Trophoblast cell (in vitro differentiated cells and primary cell): Measurements from ENCODE around the gene PALLD.

ENCODE experiments used
- DNase-seq, 2 donors: peaks; one replicate each; pipeline ENCODE4 v3.0.0-alpha.2; 2016
- H2AFZ ChIP-seq: 2 replicates; pipeline ENCODE4 v1.6.1; 2013; ENCODE audit warnings: low read length, moderate library complexity, mild to moderate bottlenecking; ENCODE audit not compliant: insufficient read depth, poor library complexity
- H2AK5ac ChIP-seq: 2 replicates; pipeline ENCODE4 v1.6.1; 2013; ENCODE audit warnings: mild to moderate bottlenecking, low read length
- H2BK120ac ChIP-seq: 2 replicates; pipeline ENCODE4 v1.6.1; 2013; ENCODE audit warnings: low read length, mild to moderate bottlenecking, moderate library complexity; ENCODE audit not compliant: insufficient read depth, poor library complexity
- H2BK12ac ChIP-seq: 2 replicates; pipeline ENCODE4 v1.6.1; 2013; ENCODE audit warnings: mild to moderate bottlenecking, low read length, moderate library complexity
- H2BK5ac ChIP-seq: 2 replicates; pipeline ENCODE4 v1.6.1; 2013; ENCODE audit warnings: low read length, low read depth, moderate library complexity, mild to moderate bottlenecking; ENCODE audit not compliant: poor library complexity
- H3K14ac ChIP-seq: 2 replicates; pipeline ENCODE4 v1.6.1; 2013; ENCODE audit warnings: mild to moderate bottlenecking, low read length
- H3K18ac ChIP-seq: 2 replicates; pipeline ENCODE4 v1.6.1; 2013; ENCODE audit warnings: mild to moderate bottlenecking, low read length
- H3K23ac ChIP-seq: 2 replicates; pipeline ENCODE4 v1.6.1; 2013; ENCODE audit warnings: low read length
- H3K27ac ChIP-seq: 2 replicates; pipeline ENCODE4 v1.5.1; 2013; ENCODE audit warnings: low read depth, mild to moderate bottlenecking, inconsistent platforms, low read length, moderate library complexity
- H3K27me3 ChIP-seq: 2 replicates; pipeline ENCODE4 v1.6.1; 2013; ENCODE audit warnings: inconsistent platforms, mild to moderate bottlenecking, low read length, moderate library complexity; ENCODE audit not compliant: insufficient read depth
- H3K36me3 ChIP-seq, 2 experiments: 1 replicate in 1 of 2; 2 replicates in 1 of 2; pipeline ENCODE4 v1.6.1; 2013; ENCODE audit warnings: low read length in 2 of 2, mild to moderate bottlenecking in 2 of 2, moderate library complexity in 1 of 2; ENCODE audit not compliant: insufficient read depth in 2 of 2, control insufficient read depth in 1 of 2
- H3K4ac ChIP-seq: 2 replicates; pipeline ENCODE4 v1.6.1; 2013; ENCODE audit warnings: low read depth, mild to moderate bottlenecking, low read length, moderate library complexity
- H3K4me1 ChIP-seq, 2 experiments: 1 replicate in 1 of 2; 2 replicates in 1 of 2; pipeline ENCODE4 v1.6.1; 2013; ENCODE audit warnings: low read length in 2 of 2, mild to moderate bottlenecking in 2 of 2, moderate library complexity in 1 of 2; ENCODE audit not compliant: insufficient read depth in 2 of 2, control insufficient read depth in 1 of 2
- H3K4me2 ChIP-seq: 2 replicates; pipeline ENCODE4 v1.6.1; 2013; ENCODE audit warnings: inconsistent platforms, mild to moderate bottlenecking, low read length, moderate library complexity
- H3K4me3 ChIP-seq: 2 replicates; pipeline ENCODE4 v1.5.1; 2013; ENCODE audit warnings: mild to moderate bottlenecking, low read depth, low read length, inconsistent platforms
- H3K79me1 ChIP-seq: one replicate; pipeline ENCODE4 v1.6.1; 2013; ENCODE audit warnings: low read length
- H3K79me2 ChIP-seq: 2 replicates; pipeline ENCODE4 v1.6.1; 2013; ENCODE audit warnings: low read length, mild to moderate bottlenecking; ENCODE audit not compliant: control insufficient read depth, insufficient read depth, poor library complexity
- H3K9ac ChIP-seq: 2 replicates; pipeline ENCODE4 v1.6.1; 2013; ENCODE audit warnings: mild to moderate bottlenecking, low read length
- H3K9me3 ChIP-seq: 2 replicates; pipeline ENCODE4 v1.6.1; 2013; ENCODE audit warnings: low read depth, mild to moderate bottlenecking, control low read depth, inconsistent platforms, low read length; ENCODE audit not compliant: insufficient read depth
- H4K12ac ChIP-seq: 2 replicates; pipeline ENCODE4 v1.6.1; 2013; ENCODE audit warnings: low read depth, mild to moderate bottlenecking, low read length, moderate library complexity
- H4K8ac ChIP-seq: 2 replicates; pipeline ENCODE4 v1.6.1; 2013; ENCODE audit warnings: low read depth, mild to moderate bottlenecking, low read length, moderate library complexity
- H4K91ac ChIP-seq: one replicate; pipeline ENCODE4 v1.6.1; 2013; ENCODE audit warnings: low read depth, mild to moderate bottlenecking, low read length, moderate library complexity
- WGBS: extraction: QIAGEN DNeasy Blood & Tissue Kit; methylation state at CpG from one replicate; pipeline ENCODE4 v1.1.7; 2013; ENCODE audit warnings: missing lambda C conversion rate; ENCODE audit not compliant: insufficient read length, insufficient coverage; ENCODE audit errors: extremely low coverage; 5-methylcytosine and 5-hydroxymethylcytosine counted together

PALLD gene

GRCh38 chr4:168572002-168572401 is 75.2 kb downstream of the PALLD start:
- Histone ChIP-seq H3K23ac (no peak overlapping the region), H3K4me3 (no peak overlapping the region), H2BK120ac (no peak overlapping the region), H3K36me3 (no peaks in the 10 kb centered on the region), H3K27me3 (no peaks in the 10 kb centered on the region), H3K27ac (no peak overlapping the region), H3K79me2 (no peaks in the 10 kb centered on the region), H2BK5ac (no peak overlapping the region), H3K9ac (no peak overlapping the region), H2BK12ac (no peak overlapping the region), H3K18ac (no peak overlapping the region), H3K4me2 (no peak overlapping the region), H2AFZ (no peak overlapping the region), H3K4me1 (no peaks in the 10 kb centered on the region), H4K12ac (no peak overlapping the region), H4K8ac (no peak overlapping the region), H3K79me1 (no peaks in the 10 kb centered on the region), H4K91ac (no peak overlapping the region), H3K9me3 (no peaks in the 10 kb centered on the region), H2AK5ac (no peak overlapping the region), H3K14ac (no peak overlapping the region), H3K4ac (no peak overlapping the region)
- DNase-seq, result no peak
- WGBS, result no CpG with 5 or more reads among the region's 3 CpGs

- no peak overlapping the region for H3K14ac ChIP-seq
- H4K12ac ChIP-seq, result no peak overlapping the region
- no peaks in the 10 kb centered on the region for H3K27me3 ChIP-seq
- no peaks in the 10 kb centered on the region for H3K4me1 ChIP-seq
- no peak overlapping the region for H2BK5ac ChIP-seq
- no peak for DNase-seq
- no peak overlapping the region for H2AK5ac ChIP-seq
- H3K4ac ChIP-seq, result no peak overlapping the region
- no peaks in the 10 kb centered on the region for H3K9me3 ChIP-seq
- no CpG with 5 or more reads among the region's 3 CpGs for WGBS
- H3K23ac ChIP-seq, result no peak overlapping the region
- H4K8ac ChIP-seq, result no peak overlapping the region
- no peak overlapping the region for H3K18ac ChIP-seq
- no peak overlapping the region for H3K27ac ChIP-seq
- H3K36me3 ChIP-seq, result no peaks in the 10 kb centered on the region
- H3K79me1 ChIP-seq, result no peaks in the 10 kb centered on the region
- no peak overlapping the region for H3K4me3 ChIP-seq
- no peak overlapping the region for H4K91ac ChIP-seq
- no peak overlapping the region for H3K9ac ChIP-seq
- H2AFZ ChIP-seq, result no peak overlapping the region
- no peak overlapping the region for H3K4me2 ChIP-seq
- H3K79me2 ChIP-seq, result no peaks in the 10 kb centered on the region
- no peak overlapping the region for H2BK120ac ChIP-seq
- no peak overlapping the region for H2BK12ac ChIP-seq
Measured at GRCh38 chr4:168573870-168574269, 77.0 kb downstream of the PALLD start.

GRCh38 chr4:168574581-168575295 is 77.9 kb downstream of the PALLD start:
- Histone ChIP-seq H2BK5ac (no peak overlapping the region), H4K12ac (no peak overlapping the region), H3K14ac (no peak overlapping the region), H3K4me1 (no peaks in the 10 kb centered on the region), H4K8ac (no peak overlapping the region), H3K4me3 (no peak overlapping the region), H3K27ac (no peak overlapping the region), H2AK5ac (no peak overlapping the region), H3K27me3 (no peaks in the 10 kb centered on the region), H3K36me3 (no peaks in the 10 kb centered on the region), H3K18ac (no peak overlapping the region), H3K9me3 (no peaks in the 10 kb centered on the region), H3K4me2 (no peak overlapping the region), H3K79me2 (no peaks in the 10 kb centered on the region), H2AFZ (no peak overlapping the region), H3K79me1 (no peaks in the 10 kb centered on the region), H4K91ac (no peak overlapping the region), H3K4ac (no peak overlapping the region), H3K23ac (no peak overlapping the region), H3K9ac (no peak overlapping the region), H2BK12ac (no peak overlapping the region), H2BK120ac (no peak overlapping the region)
- no peak for DNase-seq
- no CpG with 5 or more reads among the region's 5 CpGs for WGBS

- H2AK5ac ChIP-seq, result no peak overlapping the region
- no peak overlapping the region for H2BK5ac ChIP-seq
- H2BK12ac ChIP-seq, result no peak overlapping the region
- no peak overlapping the region for H3K27ac ChIP-seq
- H3K4me2 ChIP-seq, result no peak overlapping the region
- DNase-seq, result no peak
- H3K14ac ChIP-seq, result no peak overlapping the region
- no peaks in the 10 kb centered on the region for H3K4me1 ChIP-seq
- H3K9ac ChIP-seq, result no peak overlapping the region
- H3K36me3 ChIP-seq, result no peaks in the 10 kb centered on the region
- H4K91ac ChIP-seq, result no peak overlapping the region
- no peak overlapping the region for H3K4ac ChIP-seq
- H4K12ac ChIP-seq, result no peak overlapping the region
- H3K9me3 ChIP-seq, result no peaks in the 10 kb centered on the region
- no peaks in the 10 kb centered on the region for H3K79me1 ChIP-seq
- H4K8ac ChIP-seq, result no peak overlapping the region
- no peak overlapping the region for H3K23ac ChIP-seq
- no peak overlapping the region for H2BK120ac ChIP-seq
- no CpG with 5 or more reads among the region's 2 CpGs for WGBS
- no peaks in the 10 kb centered on the region for H3K27me3 ChIP-seq
- no peak overlapping the region for H2AFZ ChIP-seq
- H3K79me2 ChIP-seq, result no peaks in the 10 kb centered on the region
- H3K4me3 ChIP-seq, result no peak overlapping the region
- H3K18ac ChIP-seq, result no peak overlapping the region
Measured at GRCh38 chr4:168575473-168575872, 78.6 kb downstream of the PALLD start.
